Hepatic stellate cell (primary cell): ENCODE results near the gene UGT1A9.

Source experiments
- DNase-seq: peaks from one replicate; pipeline ENCODE4 v3.0.0; 2011; ENCODE audit warnings: low spot score

The UGT1A9 gene

GRCh38 chr2:233796254-233796653 is 124.6 kb downstream of the UGT1A9 start:
- DNase-seq: no peak

DNA sequence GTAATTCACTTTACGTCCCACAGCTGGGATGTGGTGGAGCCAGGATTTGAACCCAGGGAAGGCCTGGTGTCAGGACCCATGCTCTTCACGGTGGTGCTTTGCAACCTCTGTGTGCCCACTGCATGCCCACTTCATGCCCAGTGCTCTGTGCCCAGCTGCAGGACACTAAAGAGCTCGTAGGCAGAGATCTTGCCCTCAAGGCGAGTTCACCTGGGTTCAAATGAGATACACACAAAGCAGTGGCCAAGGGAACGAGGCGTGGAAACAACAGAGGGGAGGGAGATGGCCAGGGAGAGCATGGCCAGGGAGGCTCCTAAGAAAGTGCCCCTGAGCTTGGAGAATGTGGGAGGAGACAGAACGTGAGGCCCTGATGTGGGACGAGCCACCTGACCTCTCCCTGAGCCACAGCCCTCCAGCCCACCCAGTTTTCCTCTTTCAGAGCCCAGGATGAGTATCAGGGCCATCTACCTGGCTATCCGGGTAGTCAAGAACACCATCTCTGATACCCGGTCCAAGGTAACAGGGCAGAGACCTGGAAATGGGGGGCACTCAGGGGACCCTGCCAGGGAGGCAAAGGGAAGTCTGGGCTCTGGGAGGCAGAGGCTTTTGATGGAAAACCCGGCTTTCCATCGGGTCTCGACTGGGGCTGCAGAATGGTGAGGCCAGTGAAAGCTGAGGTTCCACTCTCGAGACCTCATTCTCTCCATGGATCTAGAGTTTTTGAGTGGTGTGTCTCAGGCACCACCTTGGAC is 126.8 kb downstream of the UGT1A9 start:
- DNase-seq: no peak

- no peak for DNase-seq
Observed at GRCh38 chr2:233799087-233799665, 127.5 kb downstream of the UGT1A9 start.

DNA sequence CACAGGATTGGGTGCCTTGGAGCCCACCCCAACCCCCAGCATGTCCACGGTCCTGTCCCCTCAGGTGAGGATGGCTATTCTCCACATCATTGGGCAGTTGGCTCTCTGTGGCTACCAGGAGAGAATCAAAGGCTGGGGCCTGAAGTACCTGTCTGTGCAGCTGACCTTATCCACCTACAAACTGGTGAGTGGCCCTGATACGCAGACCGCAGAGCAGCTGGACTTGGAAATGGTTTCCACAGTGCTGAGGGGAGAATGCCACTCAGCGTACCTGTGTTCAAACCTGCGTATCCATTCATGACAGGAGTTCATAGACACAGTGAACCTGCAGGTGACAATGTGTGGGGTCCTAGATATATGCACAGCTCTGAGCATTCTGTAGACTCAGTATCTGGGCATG is 128.0 kb downstream of the UGT1A9 start:
- no peak for DNase-seq

DNA sequence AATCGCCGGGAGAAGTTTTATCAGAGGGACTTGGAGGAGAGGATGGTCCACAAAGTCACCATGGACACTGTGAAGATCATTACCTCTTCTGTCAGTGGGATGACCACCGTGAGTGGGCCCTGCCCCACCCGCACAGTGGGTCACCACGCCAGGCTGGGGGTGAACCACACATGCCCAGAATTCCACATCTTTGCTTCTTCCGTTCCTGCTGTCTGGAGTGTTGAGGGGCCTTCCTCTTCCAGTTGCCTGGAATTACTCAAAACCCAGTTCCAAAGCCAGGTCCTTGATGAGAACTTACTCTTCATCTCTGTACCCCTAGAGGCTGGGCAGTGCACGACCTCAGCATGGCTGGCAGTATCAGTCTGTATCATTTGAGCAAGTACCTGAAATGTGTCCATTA is 128.5 kb downstream of the UGT1A9 start:
- DNase-seq: no peak

DNA sequence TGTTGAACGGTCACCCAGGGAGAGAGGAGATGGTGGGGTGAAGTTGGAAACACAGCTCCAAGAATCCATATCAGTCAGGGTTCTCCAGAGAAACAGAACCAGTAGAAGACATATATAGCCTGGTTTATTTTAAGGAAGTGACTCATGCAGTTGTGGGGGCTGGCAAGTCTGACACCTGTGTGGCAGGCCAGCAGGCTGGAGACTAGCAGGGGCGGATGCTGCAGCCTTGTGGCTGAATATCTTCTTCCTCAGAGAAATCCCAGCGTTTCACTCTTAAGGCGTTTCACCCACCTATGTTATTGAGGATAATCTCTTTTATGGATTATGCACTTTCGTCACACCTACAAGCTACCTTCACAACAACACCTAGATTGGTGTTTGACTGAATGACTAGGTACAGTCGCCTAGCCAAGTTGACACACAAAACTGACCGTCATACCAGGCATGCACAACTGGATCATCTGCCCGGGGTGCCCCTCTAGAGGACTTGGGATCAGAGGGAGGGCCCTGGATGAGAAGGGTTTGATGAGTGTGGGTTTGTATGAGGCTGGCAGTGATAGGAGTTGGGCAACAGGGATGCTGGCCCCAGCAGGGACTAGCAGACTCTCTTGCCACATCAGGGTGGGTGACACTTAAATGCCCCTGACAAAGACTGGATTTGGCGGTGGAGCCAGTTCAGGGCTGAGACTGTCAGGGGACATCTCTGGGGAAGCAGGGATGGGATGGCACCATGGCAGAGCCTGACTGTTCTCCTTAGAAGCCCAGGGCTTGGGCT is 129.8 kb downstream of the UGT1A9 start:
- DNase-seq: no peak

DNA sequence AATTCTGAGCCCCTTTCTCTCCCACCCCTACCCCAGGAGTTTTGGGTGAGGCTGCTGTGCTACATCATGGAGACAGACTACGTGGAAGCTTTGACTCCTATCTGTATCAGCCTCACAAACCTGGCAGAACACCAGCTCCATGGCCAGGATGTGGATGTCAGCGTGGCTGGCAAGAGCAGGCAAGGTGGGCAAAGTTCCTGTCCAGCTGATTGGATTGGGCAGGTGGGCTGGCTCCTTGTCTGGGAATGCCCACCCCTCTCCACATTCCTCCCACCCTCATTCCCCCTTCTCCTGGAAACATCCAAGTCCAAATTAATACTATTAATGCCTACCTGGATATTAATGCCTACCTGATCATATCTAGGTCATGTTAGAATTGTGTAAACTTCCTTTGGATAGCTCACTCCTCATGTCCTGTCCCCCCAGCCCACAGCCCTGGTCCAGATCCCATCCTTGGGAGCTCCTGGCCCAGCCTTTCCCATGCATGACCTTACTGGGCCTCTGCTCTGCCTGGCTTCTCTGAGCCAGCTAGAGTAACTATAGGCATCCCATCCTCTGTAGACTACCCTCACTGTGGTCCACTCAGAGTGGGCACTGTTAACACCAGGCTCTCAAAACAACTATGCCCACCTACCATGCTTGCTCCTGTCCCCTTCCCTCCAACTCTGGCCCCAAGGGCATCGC is 130.6 kb downstream of the UGT1A9 start:
- DNase-seq: no peak

DNA sequence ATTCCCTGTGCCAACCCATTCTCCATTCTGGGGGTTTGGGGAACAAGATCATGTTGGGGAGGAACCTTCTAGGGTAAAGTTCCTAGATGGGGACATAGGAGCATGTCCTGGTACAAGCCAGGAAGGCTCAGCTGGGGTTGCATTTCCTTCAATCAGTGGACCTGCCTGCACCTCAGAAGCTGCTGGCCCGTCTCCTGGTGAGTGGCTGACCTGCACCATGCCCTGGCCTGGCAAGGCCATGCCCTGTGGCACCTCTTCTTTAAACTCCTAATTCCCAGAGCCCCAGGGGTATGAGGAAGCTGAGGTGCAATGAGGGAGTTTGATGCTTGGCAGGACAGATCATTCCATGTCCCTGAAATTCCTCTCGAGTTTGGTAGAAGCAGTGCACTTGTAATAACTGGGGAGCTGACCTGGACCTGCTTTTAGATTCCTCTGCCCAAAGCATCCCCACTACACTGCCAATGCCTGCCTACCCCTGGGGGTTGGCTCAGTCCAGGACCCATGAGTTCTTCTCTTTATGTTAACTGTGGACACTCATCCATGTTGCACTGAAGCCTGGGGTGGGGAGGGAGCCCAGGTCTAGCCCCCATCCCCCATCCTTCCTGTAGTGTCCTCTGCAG is 131.7 kb downstream of the UGT1A9 start:
- no peak for DNase-seq

- DNase-seq: no peak
Observed at GRCh38 chr2:233803994-233804393, 132.3 kb downstream of the UGT1A9 start.

DNA sequence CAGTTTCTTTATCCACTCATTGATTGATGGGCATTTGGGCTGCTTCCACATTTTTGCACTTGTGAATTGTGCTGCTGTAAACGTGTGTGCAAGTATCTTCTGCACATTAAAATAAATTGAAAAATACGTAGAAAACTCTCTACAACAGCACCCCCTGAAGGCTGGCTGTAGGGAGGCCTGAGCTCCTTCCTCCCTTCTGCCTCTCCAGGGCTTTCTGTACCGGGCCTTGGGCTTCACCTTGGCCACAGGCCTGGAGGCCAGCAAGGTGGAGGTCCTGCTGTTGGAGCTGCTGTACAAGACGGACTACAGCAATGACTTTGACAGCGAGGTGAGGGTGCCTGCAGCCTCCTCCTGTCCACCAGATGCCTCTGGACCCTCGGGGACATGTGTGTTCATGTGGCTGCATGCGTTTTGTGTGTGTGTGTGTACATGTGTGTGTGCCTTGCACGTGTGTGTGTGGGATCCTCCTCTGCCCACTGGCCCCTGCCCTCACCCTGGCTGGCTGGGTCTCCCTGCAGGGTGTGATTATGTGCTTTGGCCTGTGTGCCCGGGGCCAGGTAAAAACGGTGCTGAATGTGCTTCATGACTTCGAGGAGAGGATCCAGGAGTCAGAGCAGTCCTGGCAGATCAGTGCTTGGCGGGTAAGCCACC is 135.6 kb downstream of the UGT1A9 start:
- DNase-seq: no peak

DNA sequence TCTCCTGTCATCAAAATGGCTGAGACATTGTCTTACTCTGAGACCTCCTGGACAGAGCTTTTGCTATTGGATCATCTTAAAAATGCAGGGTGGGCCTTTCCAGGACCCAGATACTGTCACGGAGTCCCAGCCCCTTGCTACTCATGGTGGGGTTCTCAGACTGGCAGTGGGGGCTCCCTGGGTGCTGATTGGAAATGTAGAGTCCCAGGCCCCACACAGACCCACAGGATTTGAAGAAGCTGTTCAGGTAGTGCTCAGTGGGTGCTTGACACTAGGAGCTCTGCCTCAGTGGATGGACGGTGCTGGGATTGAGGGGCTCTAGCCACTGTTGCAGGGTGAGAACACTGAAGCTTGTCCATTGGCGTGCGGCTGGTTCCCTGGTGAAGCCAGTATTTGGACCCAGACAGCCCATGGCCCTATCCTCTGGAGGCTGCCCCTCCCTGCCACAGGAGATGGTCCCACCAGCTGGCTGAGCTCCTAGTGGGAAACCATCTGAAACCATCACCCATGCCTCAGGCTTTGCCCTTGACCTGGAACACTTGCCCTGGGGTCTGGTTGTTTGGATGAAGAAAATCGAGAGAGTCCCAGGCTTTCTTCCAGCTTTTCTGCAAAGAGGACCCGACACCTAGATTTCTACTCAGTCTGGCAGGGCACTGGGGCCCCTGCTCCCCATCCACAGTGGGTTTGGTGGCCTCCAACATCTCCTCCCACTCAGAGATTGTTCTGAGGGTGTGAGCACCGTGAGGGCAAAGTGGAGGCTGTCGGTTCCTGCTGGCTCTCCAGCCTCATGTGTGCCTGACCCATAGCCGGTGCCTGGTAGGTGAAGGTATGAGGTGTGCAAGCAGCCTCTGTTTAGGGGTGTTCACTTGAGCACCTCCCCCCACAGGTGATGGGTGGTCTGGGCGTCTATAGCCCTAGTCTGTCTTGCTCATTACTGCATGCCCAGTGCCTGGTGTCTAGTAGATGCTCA is 136.6 kb downstream of the UGT1A9 start:
- no peak for DNase-seq

DNA sequence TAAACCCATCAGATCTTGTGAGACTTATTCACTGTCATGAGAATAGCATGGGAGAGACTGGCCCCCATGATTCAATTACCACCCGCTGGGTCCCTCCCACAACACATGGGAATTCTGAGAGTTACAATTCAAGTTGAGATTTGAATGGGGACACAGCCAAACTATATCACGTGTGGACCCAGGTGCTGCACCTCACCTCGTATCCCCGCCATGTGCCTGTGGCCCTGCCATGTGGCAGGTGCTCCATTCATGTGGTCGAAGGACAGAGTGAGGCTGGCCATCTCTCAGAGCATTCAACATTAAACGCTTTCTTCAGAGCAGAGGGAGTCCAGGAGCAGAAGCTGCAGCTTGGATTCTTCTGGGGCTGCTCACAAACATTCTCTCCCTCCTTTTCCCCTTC is 138.7 kb downstream of the UGT1A9 start:
- no peak for DNase-seq

DNA sequence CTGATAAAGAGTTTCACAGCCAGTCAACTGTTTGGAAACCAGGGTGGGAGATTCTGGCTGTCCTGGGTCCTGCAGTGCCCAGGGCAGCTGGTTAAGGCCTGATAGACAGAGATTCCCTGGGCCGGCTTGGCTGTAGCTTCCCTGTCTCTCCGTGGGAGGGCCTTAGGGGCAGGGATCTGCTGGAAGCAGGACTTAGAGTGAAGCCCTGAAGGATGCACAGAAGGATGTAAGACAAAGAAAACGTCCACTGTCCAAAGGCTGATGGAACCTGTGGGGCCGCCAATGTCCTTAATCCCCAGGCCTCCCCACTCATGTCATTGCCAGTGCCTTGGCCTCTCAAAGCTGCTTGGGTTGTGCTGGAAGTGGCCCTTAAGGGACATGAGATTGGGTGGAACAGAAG is 139.4 kb downstream of the UGT1A9 start:
- no peak for DNase-seq

DNA sequence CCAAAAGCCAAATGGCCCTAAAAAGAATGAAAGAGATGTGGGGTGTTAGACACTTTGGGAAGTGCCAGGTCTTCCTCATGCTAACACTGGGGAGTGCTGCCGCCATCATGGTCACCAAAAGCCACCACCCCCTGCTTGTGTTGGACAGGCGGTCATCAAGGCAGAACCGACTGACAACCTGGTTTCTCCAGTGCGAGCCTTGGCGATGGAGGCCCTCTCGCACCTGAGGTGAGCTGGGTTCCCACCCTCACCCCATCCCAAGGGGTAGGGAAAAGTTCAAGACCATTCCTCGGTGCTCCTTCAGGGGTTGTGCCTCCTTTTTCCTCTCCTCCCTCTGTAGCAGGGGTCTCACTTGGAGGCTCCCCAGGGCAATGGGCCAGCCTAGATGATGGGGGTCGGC is 140.0 kb downstream of the UGT1A9 start:
- no peak for DNase-seq

DNA sequence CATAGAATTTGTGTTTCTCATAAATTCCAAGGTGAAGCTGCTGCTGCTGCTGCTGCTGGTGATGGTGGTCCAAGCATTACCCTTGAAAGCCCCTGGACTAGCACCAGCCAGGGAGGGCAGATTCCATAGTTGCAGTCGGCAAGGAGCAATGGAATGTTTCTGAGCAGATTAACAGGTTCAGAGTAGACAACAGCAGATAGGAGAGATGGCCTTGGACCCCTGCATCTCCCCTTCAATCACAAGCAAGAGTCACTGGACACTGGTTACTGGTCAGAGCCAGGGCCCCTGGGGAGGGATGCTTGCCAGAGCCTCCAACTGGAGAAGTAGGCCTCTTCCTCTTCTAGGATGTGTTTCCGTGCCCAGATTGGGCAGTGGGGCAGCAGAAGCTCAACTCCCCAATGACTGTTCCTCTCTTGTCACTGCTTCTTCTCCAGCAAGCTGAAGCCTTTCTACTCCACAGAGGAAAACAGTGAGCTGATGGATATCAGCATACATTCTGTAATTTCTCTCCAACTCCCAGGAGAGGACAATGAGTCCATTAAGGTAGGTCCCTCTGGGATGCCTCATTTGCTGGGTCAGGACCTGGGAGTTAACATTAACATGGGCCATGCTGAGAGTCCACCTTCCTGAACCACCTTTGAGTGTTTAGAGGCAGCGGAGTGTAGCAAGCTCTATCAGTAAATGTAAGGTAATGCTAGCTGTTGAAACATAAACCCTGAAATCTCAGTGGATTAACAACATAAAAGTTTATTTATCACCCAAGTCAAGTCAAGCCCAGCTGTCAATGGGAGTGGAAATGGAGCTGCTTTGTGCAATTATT is 141.7 kb downstream of the UGT1A9 start:
- DNase-seq: no peak

- no peak for DNase-seq
Observed at GRCh38 chr2:233814056-233814835, 142.5 kb downstream of the UGT1A9 start.

- no peak for DNase-seq
Observed at GRCh38 chr2:233815861-233816260, 144.2 kb downstream of the UGT1A9 start.

DNA sequence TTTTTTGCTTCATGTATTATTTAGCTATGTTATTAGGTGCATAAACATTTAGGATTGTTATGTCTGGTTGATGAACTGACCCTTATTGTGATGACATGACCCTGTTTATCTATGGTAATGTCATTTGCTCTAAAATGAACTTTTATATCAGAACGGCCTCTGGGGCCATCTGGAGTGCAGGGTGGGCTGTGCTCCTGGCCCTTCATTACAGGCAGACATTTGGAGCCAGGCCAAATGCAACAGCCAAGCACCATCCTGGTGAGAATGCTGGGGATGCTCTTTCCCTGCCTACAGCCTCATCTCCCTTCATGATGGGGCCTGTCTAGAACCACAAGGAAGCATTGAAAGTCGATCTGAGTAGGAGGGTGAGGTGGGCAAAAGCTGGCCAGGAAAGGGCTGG is 144.6 kb downstream of the UGT1A9 start:
- DNase-seq: no peak

- no peak for DNase-seq
Observed at GRCh38 chr2:233816771-233817170, 145.1 kb downstream of the UGT1A9 start.
